Type B pancreatic cell (in vitro differentiated cells): ENCODE measurements around the gene GPN1. TPM values are rescaled to one million over a fixed set of nuclear protein-coding genes. Genes with fewer than 3 reads are reported as not detected.

Experiments
- DNase-seq: peaks from one replicate; pipeline ENCODE4 v3.0.0; 2021; ENCODE audit warnings: mixed read lengths; ENCODE audit not compliant: unreplicated experiment; ENCODE audit errors: extremely low spot score
- H3K27ac Mint-ChIP-seq: 2 replicates; pipeline ENCODE4 v1.8.0; 2021; ENCODE audit warnings: mild to moderate bottlenecking, mixed read lengths
- H3K27me3 Mint-ChIP-seq: 2 replicates; pipeline ENCODE4 v1.8.0; 2021; ENCODE audit warnings: mixed read lengths
- H3K36me3 Mint-ChIP-seq: 2 replicates; pipeline ENCODE4 v1.8.0; 2021; ENCODE audit warnings: mixed read lengths
- H3K4me1 Mint-ChIP-seq: one replicate; pipeline ENCODE4 v1.8.0; 2021; ENCODE audit warnings: mixed read lengths; ENCODE audit not compliant: unreplicated experiment
- H3K4me3 Mint-ChIP-seq: 2 replicates; pipeline ENCODE4 v1.8.0; 2021; ENCODE audit warnings: mild to moderate bottlenecking, mixed read lengths
- H3K9me3 Mint-ChIP-seq: 2 replicates; pipeline ENCODE4 v1.8.0; 2021; ENCODE audit warnings: mixed read lengths
- total RNA-seq: library from RNA; stranded (reverse); gene quantifications from 2 replicates; pipeline ENCODE4 v1.2.1, GENCODE V29; 2021; ENCODE audit warnings: low replicate concordance
- TF ChIP-seq, protein P1 (sequence below): fragments of 200-600 bp; sonication (generic); conservative IDR thresholded peaks from 2 replicates; pipeline ENCODE4 v1.5.0; 2021; ENCODE audit warnings: antibody characterized with exemption, mild to moderate bottlenecking

The GPN1 gene
- total RNA-seq, 1 donor from 2014 or later, result 39.0 TPM

DNA sequence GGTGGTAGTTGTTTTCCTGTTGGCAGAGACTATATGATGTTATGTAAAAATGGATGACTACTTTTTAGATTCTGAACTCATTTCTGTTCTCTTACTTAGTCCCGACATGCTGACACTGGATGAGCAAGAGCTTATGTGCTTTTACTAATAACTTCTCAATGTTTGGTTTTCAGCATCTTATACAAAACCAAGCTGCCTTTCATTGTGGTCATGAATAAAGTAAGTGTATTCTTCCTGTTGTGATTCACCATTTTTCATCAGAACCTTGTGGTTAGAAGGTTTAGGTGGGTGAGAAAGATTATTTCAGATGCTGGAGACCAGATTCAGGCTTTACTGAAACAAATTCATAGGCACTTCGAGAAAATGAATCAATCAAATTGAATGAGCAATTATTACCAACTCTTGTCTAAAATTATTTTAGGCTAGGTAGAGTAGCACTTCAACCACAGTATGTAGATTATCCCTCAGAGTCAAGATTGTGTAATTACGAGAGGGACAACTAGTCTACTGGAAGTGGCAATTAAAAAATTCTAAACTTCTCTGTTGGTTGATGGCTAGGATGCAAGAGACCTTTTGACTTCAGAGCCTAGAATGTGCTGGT lies 9.3 kb downstream of the GPN1 start:
- TF ChIP-seq, protein P1, sequence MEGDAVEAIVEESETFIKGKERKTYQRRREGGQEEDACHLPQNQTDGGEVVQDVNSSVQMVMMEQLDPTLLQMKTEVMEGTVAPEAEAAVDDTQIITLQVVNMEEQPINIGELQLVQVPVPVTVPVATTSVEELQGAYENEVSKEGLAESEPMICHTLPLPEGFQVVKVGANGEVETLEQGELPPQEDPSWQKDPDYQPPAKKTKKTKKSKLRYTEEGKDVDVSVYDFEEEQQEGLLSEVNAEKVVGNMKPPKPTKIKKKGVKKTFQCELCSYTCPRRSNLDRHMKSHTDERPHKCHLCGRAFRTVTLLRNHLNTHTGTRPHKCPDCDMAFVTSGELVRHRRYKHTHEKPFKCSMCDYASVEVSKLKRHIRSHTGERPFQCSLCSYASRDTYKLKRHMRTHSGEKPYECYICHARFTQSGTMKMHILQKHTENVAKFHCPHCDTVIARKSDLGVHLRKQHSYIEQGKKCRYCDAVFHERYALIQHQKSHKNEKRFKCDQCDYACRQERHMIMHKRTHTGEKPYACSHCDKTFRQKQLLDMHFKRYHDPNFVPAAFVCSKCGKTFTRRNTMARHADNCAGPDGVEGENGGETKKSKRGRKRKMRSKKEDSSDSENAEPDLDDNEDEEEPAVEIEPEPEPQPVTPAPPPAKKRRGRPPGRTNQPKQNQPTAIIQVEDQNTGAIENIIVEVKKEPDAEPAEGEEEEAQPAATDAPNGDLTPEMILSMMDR, result no peak
- peaks cover 22% of the 10 kb centered on the region for H3K36me3 Mint-ChIP-seq
- DNase-seq, result no peak
- no peaks in the 10 kb centered on the region for H3K4me1 Mint-ChIP-seq
- H3K4me3 Mint-ChIP-seq, result no peak overlapping the region
- no peaks in the 10 kb centered on the region for H3K9me3 Mint-ChIP-seq
- no peaks in the 10 kb centered on the region for H3K27me3 Mint-ChIP-seq
- H3K27ac Mint-ChIP-seq, result no peak overlapping the region

DNA sequence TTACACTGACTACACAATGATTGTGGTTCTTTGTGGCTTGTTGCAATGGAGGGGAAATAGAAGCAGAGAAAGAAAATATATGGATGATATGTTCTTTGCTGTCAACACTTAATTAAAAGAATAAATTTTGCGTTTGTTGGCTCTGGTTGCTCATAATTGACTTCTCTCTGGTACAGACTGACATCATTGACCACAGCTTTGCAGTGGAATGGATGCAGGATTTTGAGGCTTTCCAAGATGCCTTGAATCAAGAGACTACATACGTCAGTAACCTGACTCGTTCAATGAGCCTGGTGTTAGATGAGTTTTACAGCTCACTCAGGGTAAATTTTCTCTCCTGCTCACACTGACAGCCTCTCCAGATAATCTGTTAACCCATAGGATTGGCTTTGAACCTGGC lies 9.9 kb downstream of the GPN1 start:
- Mint-ChIP-seq H3K27me3 (no peaks in the 10 kb centered on the region), H3K27ac (no peak overlapping the region), H3K9me3 (no peaks in the 10 kb centered on the region), H3K4me3 (no peak overlapping the region), H3K4me1 (no peaks in the 10 kb centered on the region), H3K36me3 (peaks cover 21% of the 10 kb centered on the region)
- no peak for DNase-seq
- TF ChIP-seq, protein P1, result no peak

DNA sequence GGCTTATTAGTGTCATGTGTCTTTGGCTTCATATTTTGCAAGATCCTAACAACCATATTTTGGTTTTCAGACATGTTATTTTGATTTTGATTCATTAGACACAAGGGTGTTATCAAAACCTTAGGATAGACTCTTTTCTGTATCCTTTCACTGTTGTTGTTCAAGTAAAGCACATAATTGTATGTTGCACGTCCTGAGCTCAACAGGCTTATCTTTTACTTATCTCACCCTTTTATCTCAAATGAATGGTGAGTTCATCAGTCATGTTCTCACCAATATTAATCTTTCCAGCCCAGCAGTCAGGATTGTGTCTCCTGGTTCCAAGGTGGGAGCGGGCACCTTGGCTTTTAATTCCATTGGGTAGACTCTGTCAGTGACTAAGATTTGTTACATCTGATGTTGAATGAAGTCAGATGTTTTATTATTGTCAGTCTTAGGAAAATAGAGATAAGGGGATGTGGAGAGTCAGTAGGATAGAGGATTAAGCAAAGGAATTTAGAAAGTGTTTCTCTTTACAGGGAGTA lies 11.9 kb downstream of the GPN1 start:
- peaks cover 5% of the 10 kb centered on the region for H3K36me3 Mint-ChIP-seq

DNA sequence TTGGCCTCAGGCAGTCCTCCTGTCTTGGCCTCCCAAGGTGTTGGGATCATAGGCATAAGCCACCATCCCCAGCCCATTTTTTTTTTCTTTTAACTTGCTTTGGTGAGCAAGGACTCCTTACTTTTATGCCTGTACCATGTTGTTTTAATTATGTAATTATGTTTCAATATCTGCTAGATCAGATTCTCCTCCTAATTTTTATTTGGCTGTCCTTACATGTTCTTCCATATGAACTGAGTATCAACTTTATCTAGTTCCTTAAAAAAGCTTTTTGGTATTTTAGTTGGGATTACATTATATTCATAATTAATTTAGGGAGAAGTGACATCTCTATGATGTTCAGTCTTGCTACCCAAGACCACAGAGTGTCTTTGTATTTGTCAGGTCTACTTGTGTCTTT lies 16.3 kb downstream of the GPN1 start:
- H3K27me3 Mint-ChIP-seq, result no peaks in the 10 kb centered on the region
- H3K9me3 Mint-ChIP-seq, result no peaks in the 10 kb centered on the region
- H3K4me1 Mint-ChIP-seq, result no peaks in the 10 kb centered on the region
- peaks cover 6% of the 10 kb centered on the region for H3K36me3 Mint-ChIP-seq
- no peak overlapping the region for H3K27ac Mint-ChIP-seq
- no peak overlapping the region for H3K4me3 Mint-ChIP-seq
- DNase-seq, result no peak
- TF ChIP-seq, protein P1, result no peak

More for the DNA sequence above, 11.9 kb downstream of the GPN1 start:
- Mint-ChIP-seq H3K4me1 (no peaks in the 10 kb centered on the region), H3K27me3 (no peaks in the 10 kb centered on the region), H3K27ac (no peak overlapping the region), H3K4me3 (no peak overlapping the region), H3K9me3 (no peaks in the 10 kb centered on the region)
- TF ChIP-seq, protein P1, result no peak
- DNase-seq, result no peak

DNA sequence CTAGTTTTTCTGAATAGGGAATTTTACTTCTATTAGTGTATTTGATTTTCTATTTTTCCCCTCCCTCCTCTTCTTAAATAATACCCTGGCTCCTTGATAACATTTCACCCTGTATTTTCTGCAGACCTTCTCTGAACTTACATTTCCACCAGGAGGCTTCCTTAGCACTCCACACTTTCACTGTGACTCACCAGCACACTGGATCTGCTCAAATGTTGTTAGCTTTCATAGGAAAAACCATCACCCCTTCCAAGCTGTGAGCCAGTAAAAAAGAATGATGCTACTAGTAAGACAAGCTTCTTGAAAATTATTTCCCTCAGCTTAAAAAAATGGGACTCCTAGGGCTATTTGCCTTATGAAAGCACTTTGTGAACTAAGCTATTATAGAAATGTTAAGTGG lies 18.4 kb downstream of the GPN1 start:
- Mint-ChIP-seq H3K27ac (no peak overlapping the region), H3K27me3 (no peaks in the 10 kb centered on the region), H3K4me1 (no peaks in the 10 kb centered on the region), H3K9me3 (no peaks in the 10 kb centered on the region), H3K36me3 (peaks cover 10% of the 10 kb centered on the region), H3K4me3 (no peak overlapping the region)
- DNase-seq, result no peak
- TF ChIP-seq, protein P1, result no peak
